Activated T-cell treated with anti-CD3 and anti-CD28 coated beads, Interleukin-2, amount 50 U/mL, for 48 hours (primary cell): ENCODE results near the gene MRPL11.

Experiments used
- DNase-seq, 2 experiments: peaks; one replicate each; pipeline ENCODE4 v3.0.0-alpha.2; 2020

MRPL11 gene

DNA sequence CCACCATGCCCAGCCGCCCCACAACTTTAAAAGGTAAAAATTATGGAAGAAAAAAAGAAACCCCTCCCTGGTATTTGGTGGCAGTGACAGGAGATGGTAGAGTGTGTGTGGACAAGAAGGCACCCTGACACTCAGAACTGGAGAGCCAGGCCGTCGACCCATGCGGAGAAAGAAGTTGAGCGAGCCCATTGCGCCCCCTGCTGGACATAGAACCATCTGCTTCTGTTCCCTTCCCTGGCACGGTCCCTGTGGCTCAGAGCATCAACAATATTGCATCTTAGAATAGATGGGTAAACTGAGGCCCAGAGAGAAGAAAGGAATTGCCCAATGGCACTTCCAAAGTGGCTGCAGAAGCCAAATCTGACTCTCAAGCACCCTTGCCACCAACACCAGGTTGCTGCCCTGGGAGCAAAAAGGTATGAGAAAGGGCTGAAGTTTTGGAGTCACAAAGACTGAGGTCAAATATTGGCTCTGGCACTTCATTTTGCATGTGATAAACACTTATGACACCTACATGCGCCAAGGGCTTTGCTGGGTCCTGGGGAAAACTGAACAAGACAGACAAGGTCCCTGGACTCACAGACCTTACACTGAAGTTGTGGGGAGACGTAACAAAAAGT is 8.6 kb downstream of the MRPL11 start:
- DNase-seq, result peak; percentile 83 to 86

DNA sequence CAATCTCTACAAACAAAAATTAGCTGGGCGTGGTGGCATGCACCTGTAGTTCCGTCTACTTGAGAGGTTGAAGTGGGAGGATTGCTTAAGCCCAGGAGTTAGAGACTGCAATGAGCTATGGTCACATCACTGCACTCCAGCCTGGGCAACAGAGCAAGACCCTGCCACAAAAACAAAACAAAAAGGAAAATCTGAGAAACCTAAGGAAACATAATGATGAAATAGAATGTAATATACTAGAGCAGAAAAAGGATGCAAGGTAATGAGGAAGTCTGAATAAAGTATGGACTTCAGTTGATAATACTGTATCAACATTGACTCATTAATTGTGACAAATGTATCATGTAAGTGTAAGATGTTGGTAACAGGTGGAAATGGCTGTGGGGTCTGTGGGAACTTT is 9.7 kb downstream of the MRPL11 start:
- DNase-seq, result no peak

DNA sequence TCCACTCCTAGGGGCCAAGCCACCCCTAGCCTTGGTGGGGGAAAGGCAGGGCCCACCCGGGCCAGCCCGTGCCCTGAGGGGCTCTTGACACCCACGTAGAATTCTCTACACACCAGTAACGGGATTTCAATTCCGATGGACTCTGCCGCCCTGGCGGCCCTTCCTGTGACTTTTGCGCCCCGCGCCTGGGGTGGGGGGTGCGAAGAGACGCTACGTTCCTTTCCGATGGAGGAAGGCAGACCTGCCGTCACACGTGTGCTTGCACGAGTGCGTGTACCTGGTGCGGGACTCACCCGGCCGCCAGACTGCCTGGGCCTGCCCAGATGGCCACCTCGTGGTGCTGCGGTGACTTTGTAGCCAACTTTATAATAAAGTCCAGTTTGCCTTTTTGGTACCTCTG is 12.3 kb downstream of the MRPL11 start:
- no peak for DNase-seq

DNA sequence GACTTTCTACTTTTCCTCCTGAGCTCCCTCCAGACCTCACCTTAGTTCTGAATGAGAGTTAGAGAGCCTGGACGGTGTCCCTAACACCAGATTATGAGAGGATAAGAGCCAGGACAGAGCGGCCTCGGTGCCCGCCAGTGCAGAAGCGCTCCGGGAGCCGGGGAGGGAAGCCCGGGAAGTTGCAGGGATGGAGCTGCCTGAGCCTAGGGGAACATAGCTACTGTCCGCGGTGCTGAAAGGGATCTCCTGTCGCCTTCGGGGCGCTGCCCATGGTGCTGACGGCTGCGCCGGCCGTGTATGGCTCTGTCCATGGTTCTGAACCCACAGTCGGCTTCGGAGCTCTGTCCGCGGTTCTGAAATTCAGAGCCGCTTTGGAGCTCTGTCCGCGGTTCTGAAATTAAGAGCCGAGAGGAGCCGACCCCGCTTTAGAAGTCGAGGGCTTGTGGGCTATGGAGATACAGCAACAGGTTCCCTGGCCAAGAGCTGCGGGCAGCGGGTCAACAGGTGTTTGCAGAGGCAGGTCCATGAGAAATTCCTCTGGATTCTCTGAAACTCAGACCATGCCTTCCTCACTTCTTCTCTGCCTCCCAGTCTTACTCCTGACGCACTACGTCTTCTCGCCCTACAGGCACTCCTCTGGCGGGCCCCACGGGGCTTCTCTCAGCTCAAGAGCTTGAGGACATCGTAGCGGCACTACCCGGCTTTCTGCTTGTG is 17.0 kb downstream of the MRPL11 start:
- DNase-seq, result peak; percentile 94 to 95

DNA sequence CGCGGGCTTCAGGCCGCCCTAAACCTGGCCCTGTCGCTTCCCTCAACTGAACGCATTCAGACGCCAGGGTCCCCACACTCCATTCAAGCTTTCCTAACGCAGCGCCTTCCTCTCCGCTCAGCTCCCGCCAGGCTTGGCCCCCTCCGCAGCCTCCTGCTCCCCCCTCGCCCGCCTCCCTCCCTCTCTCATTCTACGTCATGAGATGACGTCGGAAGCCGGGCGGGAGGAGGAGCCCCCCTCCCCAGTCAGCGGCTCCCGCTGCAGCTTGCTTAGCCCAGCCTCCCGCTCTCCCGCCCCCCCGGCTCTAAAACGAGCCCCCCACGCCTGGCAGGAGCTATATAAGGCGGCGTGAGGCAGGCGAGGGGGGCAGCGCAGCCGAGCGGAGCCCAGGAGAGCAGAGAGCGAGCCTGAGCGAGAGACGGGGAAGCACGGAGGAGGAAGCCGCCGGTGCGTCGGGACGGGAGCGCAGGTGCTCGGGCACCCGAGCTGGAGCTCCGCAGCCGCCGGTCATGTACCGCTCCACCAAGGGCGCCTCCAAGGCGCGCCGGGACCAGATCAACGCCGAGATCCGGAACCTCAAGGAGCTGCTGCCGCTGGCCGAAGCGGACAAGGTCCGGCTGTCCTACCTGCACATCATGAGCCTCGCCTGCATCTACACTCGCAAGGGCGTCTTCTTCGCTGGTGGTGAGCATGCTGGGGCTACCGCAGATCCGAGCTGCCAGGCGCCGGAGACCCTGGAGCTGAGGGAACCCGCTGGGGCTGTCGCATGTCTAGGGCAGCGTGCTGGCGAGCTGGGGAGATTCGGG is 17.8 kb downstream of the MRPL11 start, which contains the start of gene NPAS4:
Gene NPAS4, plus strand, starts transcription at position 365 of the 806 bp plus-strand sequence. Its CDS starts 145 bp downstream, at position 510.
- no peak for DNase-seq

DNA sequence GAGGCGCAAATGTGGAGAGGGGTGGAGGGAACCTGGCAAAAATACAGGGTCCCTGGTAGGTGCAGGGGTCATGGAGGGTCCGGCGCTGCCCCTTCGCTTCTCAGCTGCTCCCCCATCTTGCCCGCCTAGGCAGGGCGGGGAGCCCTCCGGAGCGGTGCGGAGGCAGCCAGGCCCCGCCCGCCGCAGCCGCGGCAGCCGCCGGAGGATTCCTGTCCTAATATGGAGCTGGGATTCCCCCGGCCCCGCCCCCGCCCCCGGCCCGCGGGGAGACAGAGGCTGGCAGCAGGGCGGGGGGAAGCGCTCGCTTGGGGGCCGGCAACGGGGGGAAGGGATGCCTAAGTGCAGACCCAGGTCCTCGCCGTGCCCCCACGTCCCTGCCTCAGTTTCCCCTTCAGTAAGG is 18.8 kb downstream of the MRPL11 start:
- no peak for DNase-seq

DNA sequence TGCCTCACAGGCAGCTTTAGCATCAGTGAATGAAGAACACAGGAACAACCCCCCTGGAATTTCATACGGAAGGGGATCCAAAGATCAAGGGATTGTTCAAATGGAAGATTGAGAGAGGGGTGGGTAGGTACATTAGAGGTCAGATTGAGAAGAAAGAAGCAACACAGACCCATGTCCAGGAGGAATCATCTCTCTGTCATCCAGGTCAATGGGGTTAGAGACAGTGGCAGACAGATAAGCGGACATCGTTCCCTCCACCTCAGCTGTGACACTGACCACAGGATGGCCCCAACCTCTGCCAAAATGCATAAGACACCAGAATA is 19.7 kb downstream of the MRPL11 start:
- DNase-seq, result no peak

DNA sequence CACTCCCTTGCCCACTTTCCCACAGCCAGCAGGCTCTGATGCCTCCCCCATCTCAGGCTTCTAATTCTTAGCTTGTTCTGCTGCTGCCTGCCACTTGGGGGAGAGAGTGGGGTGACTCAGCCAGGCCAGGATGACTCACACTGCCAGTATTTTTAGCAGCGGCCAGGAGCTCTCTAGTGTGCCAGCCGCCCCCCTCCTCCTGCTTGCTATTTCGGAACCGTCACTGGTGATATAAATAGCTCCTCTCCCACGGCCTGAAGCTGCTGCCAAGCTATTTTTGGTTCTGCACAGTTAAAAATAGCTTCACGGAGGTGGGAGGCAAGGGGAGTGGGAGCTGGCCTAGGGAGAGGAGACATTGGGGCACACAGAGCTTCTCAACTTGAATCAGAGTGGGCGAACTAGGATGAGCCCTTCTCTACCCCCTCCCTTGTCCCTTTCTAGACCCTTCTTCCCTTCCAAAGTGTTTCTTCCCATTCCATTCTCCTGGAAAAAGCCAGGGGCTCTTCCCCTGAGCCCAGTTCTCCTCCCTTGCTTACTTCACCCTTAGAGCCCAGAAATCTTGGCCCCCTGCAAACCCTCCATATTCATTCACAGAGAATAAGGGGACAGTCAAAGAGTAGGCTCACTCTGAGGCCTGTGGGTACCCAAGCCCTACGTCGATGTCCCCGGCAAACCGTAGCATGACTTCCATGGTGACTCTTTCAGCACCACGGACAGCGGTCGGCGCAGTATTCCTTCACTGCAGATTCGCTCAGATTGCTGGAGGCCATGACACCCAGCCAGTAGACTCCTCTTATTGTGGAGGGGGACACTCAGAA is 20.3 kb downstream of the MRPL11 start:
- peak; percentile 80 to 85 for DNase-seq

DNA sequence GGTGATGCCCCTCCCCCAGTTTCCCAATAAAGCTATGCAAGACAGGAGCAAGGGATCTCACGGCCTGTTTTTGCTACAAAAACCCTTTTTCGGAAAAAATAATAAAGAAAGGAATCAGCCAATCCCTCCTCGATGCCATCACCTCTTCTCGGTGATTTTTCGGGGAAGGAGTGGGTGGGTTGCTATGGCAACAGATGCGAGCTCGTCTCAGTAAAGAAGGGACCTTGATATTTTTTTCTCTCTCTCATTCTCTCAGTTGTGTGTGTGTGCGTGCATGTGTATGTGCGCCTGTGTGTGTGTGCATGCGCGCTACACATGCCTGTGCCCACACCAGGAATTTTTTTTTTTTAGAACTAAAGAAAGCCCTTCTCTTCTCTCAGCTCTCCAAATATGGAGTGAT is 21.6 kb downstream of the MRPL11 start:
- DNase-seq, result peak; percentile 53 to 58

DNA sequence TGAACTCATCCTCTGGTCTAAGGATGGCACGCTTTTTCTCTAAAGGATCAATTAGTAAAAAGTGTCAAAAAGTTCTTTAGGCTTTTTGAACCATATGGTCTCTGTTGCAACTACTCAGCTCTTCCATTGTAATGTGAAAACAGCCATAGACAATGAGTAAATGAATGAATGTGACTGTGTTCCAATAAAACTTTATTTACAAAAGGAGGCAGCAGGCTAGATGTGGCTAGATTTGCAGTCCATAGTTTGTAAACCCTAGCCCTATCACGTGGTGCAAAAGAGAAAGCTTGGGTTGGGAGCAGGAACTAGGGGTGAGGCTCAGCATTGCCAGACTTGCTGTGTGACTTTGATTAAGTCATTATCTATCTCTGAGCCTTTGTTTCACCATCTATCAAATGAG is 23.2 kb downstream of the MRPL11 start:
- no peak for DNase-seq

DNA sequence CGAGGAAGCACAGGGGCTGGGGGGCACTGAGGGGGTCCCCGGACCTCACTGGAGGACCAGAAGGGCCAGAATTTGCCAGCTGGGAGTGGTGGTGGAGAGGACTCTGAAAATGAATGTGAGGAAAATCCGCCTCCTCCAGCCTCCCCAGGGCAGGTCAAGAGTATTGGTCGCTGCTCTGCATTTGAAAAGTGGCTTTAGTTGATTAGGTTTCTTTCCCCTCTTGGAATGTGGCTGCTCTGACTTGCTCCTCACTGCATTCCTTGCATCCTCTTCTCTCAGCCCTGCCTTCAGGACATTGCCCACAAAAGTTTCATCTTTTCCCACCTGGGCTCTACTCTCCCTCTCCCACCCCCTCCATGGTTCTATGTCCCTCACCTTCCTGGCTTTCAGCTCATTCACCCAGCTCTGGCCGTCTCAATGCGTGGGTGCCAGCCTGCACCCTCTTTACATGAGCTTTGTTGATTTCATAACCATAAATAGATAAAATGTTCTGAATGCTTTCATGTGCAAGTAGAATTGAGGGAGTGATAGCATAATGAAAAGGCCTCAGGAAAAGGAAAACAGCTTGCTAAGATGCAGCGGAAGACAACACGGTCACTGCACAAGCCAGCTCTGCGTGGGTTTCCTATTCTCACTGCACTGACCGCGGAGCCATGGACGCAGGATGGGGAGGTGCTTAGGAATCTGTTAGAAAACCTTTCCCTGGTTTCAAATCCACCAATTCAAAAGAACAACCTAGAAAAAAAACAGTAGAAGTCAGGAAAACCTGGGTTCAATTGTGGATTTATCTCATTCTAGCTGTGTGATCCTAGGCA is 24.3 kb downstream of the MRPL11 start:
- DNase-seq, result no peak

DNA sequence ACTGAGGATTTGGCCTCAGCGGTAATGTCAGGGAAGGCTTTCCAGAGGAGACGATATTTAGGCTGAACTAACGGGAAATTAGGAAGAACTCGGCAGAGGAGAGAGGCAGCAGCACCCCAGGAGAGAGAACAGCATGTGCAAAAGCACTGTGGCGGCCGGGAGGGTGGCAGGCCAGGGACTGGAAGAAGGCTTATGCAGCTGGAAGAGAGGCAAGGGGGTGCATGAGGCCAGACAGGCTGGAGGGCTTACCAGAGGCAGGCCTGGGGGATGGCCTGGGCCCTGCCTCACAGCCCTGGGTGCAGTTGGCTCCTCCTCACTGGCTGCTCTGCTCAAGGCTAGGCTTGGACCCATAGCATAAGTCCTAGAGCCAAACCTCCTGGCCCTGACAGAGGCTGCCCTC is 25.5 kb downstream of the MRPL11 start:
- no peak for DNase-seq

DNA sequence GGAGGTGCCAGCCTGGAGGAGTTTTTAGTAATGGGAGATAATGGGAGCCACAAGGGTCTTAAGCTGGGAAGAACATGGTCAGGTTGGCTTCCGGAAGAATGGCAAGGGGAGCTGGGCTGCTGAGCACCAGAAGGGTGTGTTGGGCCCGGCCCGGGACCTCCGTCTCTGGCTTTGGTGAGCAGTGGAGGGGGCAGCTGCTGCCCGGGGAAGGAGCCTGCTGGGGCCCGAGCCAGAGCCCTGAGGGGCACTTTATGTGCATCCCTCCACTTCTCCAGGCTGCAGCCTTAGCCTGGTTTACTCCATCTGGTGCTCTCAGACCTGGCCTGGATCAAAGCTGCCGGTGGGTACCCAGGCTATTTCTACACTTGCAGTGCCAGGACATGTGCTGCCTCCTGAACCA is 26.5 kb downstream of the MRPL11 start:
- DNase-seq, result no peak

DNA sequence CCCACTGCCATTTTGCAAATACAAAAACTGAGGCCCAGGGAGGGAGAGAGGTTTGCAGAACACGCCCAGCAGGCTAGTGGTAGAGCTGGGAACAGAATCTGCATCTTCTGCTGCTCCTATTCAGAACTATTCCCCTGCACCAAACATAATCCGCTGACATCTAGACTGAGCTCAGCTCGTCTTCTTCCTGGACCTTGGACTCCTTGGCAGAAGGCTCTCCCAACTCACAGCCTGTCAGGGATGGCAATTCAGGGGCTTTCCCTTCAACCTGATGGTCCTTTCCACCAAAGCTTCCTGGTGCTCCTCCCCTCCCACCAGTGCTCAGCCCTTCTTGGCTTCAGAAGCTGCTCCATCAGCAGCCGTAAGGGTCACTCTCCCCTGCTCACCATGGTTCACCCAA is 27.3 kb downstream of the MRPL11 start:
- no peak for DNase-seq

DNA sequence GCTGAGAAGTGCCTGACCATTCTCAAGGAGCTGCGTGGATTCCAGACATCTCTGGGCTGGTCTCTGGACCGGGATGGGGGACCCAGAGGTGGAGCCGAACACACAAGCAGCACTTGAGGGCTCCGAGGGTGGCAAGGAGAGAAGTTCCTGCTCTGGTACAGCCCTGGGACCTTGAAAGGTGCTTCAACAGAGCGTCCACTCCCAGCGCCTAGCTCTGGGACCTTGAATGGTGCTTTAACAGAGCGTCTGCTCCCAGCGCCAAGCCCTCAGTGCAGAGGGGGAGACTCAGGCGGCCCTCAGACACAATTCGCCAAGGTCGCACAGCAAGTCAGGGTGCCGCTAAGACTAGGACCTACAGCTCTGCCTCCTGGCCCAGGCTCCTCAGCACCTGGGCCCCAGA is 28.5 kb downstream of the MRPL11 start:
- DNase-seq, result no peak

DNA sequence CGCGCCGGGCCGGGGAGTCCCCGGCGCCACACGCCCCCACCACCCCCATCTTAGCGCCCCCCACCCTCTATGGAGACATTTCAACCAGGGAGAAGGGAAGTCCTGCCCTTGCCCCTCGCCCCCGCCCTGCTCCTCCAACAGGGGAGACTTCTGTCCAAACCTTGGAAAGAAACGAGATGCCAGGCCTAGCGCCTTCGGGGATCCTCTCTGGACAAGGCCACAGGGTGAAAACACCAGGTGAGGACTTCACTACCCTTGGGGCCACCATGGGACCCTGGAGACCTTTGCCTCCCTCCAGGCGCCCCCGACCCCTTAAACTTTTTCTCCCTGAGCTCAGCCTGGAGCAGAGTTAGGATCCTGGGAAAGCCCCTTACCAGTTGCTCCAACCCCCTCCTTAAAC is 29.4 kb downstream of the MRPL11 start:
- no peak for DNase-seq

DNA sequence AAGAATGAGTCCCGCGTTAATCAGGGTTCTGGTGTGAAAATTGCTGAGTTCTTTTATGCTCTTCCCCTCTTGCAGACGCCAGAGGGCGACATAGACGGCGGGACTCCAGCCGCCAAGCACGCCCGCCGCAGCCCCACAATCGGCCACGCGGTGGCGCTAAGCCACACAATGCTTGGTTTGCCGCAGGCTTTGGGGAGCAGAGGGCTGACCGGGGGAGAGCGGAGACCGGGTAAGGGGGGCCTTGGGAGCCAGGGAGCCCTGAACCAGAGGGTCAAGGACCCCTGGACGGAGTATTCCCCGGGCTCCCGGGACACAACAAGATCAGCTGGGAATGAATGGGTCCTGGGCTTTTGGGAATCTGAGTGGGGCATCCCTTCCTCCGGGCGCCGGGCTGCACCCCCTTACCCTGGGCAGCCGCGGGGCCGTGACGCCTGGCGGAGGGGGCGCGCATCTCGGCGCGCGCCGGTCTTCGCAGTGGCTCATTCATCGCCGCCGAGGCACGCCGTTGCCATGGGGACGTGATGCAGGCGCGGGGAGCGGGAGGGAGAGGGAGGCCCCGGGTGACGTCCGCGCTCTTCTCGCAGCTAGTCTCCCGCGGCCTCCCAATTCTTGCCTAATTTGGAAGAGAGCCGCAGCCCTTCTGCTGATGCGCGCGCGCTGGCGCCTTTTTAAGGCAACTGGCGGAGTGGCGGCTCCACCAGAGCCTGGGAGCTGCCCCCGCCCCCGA is 30.0 kb downstream of the MRPL11 start:
- DNase-seq, result peak; percentile 99

DNA sequence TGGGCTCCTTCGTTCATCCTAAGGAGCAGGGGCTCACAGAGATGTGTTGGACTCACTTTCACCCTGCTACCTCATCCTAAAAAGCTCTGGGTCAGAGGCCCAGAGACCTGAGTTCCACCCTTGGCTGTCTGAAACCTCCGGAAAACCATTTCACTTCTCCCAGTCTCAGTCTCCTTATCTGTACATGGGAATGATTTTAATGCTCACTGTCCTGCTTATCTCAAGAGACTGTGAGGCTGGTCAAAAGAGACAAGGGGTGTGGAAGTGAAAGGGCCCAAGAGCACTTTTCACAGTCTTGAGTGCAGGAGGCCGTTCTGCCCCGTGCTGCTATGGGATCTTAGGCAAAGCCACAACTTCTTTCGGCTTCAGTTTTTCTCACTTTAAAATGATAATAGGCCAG is 31.0 kb downstream of the MRPL11 start:
- DNase-seq, result no peak

DNA sequence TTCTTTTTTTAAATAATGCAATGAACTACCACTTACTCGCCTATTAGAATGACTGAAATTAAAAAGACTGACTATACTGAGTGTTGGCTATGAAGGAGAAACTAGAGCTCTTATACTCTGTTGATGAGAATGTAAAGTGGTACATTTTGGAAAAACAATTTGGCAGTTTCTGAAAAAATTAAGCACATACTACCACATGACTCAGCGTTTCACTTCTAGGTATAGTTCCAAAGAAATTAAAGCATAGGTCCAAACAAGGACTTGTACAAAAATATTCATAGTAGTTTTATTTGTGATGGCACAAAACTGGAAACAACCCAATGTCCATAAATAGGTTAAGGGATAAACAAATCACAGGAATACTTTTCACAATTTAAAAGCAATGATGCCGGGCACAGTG is 44.7 kb downstream of the MRPL11 start:
- no peak for DNase-seq

DNA sequence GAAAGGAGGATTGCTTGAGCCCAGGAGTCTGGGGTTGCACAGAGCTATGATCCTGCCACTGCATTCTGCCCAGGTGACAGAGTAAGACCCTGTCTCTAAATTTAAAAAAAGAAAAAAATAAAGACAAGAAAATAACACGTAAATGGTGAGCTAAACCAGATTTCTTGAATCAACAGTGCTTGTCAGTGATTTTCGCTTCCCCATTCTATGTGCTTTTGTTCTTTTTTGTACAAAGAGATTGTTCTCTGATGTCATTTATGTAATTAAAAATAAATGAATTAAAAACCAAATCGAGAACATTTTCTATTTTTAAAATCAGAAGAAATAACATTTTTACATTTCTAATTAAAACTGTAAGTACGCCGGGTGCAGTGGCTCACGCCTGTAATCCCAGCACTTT is 47.3 kb downstream of the MRPL11 start:
- DNase-seq, result no peak

DNA sequence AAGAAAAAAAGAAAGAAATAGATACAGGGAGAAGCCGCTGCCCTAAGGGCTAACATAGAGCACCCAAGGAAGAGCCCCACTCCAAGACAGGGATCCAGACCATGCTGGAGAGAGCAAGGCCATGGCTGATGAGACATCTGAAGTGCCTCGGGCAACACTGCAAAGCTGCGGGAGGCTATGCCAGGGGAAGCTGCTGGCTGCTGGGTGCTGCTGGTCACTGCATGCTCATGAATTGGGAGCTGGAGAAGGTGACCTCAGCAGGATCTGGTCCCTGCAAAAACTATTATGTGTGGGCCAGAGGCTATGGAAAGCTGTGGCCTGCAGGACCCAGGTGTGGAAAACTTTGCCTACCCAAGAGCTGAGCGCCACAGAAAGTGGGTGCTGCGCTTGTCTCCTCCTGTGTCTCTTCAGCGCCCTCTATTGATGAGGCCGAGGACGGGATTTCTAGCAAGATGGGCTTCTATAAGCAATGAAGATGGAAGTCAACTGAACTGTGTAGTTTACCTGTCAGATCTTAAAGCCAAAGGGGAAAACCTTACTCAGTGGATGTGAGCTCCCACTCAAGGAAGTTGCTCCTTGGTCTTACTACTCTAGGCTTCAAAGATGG is 49.8 kb downstream of the MRPL11 start:
- DNase-seq, result peak; percentile 80 to 81
